Trophoblast cell (in vitro differentiated cells and primary cell): ENCODE measurements around the gene GOLGA6A. TPM values are rescaled to one million over a fixed set of nuclear protein-coding genes. Genes with fewer than 3 reads are reported as not detected.
"Not testable (repeated sequence)": the region's sequence is repeated elsewhere in the genome, so short reads cannot be mapped to it uniquely, and the experiment has no call there.

Experiments used
- DNase-seq, 2 donors: peaks; one replicate each; pipeline ENCODE4 v3.0.0-alpha.2; 2016
- H2AFZ ChIP-seq: 2 replicates; pipeline ENCODE4 v1.6.1; 2013; ENCODE audit warnings: low read length, moderate library complexity, mild to moderate bottlenecking; ENCODE audit not compliant: insufficient read depth, poor library complexity
- H2AK5ac ChIP-seq: 2 replicates; pipeline ENCODE4 v1.6.1; 2013; ENCODE audit warnings: mild to moderate bottlenecking, low read length
- H2BK120ac ChIP-seq: 2 replicates; pipeline ENCODE4 v1.6.1; 2013; ENCODE audit warnings: low read length, mild to moderate bottlenecking, moderate library complexity; ENCODE audit not compliant: insufficient read depth, poor library complexity
- H2BK12ac ChIP-seq: 2 replicates; pipeline ENCODE4 v1.6.1; 2013; ENCODE audit warnings: mild to moderate bottlenecking, low read length, moderate library complexity
- H2BK5ac ChIP-seq: 2 replicates; pipeline ENCODE4 v1.6.1; 2013; ENCODE audit warnings: low read length, low read depth, moderate library complexity, mild to moderate bottlenecking; ENCODE audit not compliant: poor library complexity
- H3K14ac ChIP-seq: 2 replicates; pipeline ENCODE4 v1.6.1; 2013; ENCODE audit warnings: mild to moderate bottlenecking, low read length
- H3K18ac ChIP-seq: 2 replicates; pipeline ENCODE4 v1.6.1; 2013; ENCODE audit warnings: mild to moderate bottlenecking, low read length
- H3K23ac ChIP-seq: 2 replicates; pipeline ENCODE4 v1.6.1; 2013; ENCODE audit warnings: low read length
- H3K27ac ChIP-seq: 2 replicates; pipeline ENCODE4 v1.5.1; 2013; ENCODE audit warnings: low read depth, mild to moderate bottlenecking, inconsistent platforms, low read length, moderate library complexity
- H3K27me3 ChIP-seq: 2 replicates; pipeline ENCODE4 v1.6.1; 2013; ENCODE audit warnings: inconsistent platforms, mild to moderate bottlenecking, low read length, moderate library complexity; ENCODE audit not compliant: insufficient read depth
- H3K36me3 ChIP-seq, 2 experiments: 1 replicate in 1 of 2; 2 replicates in 1 of 2; pipeline ENCODE4 v1.6.1; 2013; ENCODE audit warnings: low read length in 2 of 2, mild to moderate bottlenecking in 2 of 2, moderate library complexity in 1 of 2; ENCODE audit not compliant: insufficient read depth in 2 of 2, control insufficient read depth in 1 of 2
- H3K4ac ChIP-seq: 2 replicates; pipeline ENCODE4 v1.6.1; 2013; ENCODE audit warnings: low read depth, mild to moderate bottlenecking, low read length, moderate library complexity
- H3K4me1 ChIP-seq, 2 experiments: 1 replicate in 1 of 2; 2 replicates in 1 of 2; pipeline ENCODE4 v1.6.1; 2013; ENCODE audit warnings: low read length in 2 of 2, mild to moderate bottlenecking in 2 of 2, moderate library complexity in 1 of 2; ENCODE audit not compliant: insufficient read depth in 2 of 2, control insufficient read depth in 1 of 2
- H3K4me2 ChIP-seq: 2 replicates; pipeline ENCODE4 v1.6.1; 2013; ENCODE audit warnings: inconsistent platforms, mild to moderate bottlenecking, low read length, moderate library complexity
- H3K4me3 ChIP-seq: 2 replicates; pipeline ENCODE4 v1.5.1; 2013; ENCODE audit warnings: mild to moderate bottlenecking, low read depth, low read length, inconsistent platforms
- H3K79me1 ChIP-seq: one replicate; pipeline ENCODE4 v1.6.1; 2013; ENCODE audit warnings: low read length
- H3K79me2 ChIP-seq: 2 replicates; pipeline ENCODE4 v1.6.1; 2013; ENCODE audit warnings: low read length, mild to moderate bottlenecking; ENCODE audit not compliant: control insufficient read depth, insufficient read depth, poor library complexity
- H3K9ac ChIP-seq: 2 replicates; pipeline ENCODE4 v1.6.1; 2013; ENCODE audit warnings: mild to moderate bottlenecking, low read length
- H3K9me3 ChIP-seq: 2 replicates; pipeline ENCODE4 v1.6.1; 2013; ENCODE audit warnings: low read depth, mild to moderate bottlenecking, control low read depth, inconsistent platforms, low read length; ENCODE audit not compliant: insufficient read depth
- H4K12ac ChIP-seq: 2 replicates; pipeline ENCODE4 v1.6.1; 2013; ENCODE audit warnings: low read depth, mild to moderate bottlenecking, low read length, moderate library complexity
- H4K8ac ChIP-seq: 2 replicates; pipeline ENCODE4 v1.6.1; 2013; ENCODE audit warnings: low read depth, mild to moderate bottlenecking, low read length, moderate library complexity
- H4K91ac ChIP-seq: one replicate; pipeline ENCODE4 v1.6.1; 2013; ENCODE audit warnings: low read depth, mild to moderate bottlenecking, low read length, moderate library complexity
- WGBS: extraction: QIAGEN DNeasy Blood & Tissue Kit; methylation state at CpG from one replicate; pipeline ENCODE4 v1.1.7; 2013; ENCODE audit warnings: missing lambda C conversion rate; ENCODE audit not compliant: insufficient read length, insufficient coverage; ENCODE audit errors: extremely low coverage; 5-methylcytosine and 5-hydroxymethylcytosine counted together
- polyA plus RNA-seq: library from polyadenylated mRNA; stranded (reverse); fragments of 200-250 nt; gene quantifications from 2 replicates; pipeline ENCODE4 v1.2.3, GENCODE V29; 2013

The GOLGA6A gene, protein sequence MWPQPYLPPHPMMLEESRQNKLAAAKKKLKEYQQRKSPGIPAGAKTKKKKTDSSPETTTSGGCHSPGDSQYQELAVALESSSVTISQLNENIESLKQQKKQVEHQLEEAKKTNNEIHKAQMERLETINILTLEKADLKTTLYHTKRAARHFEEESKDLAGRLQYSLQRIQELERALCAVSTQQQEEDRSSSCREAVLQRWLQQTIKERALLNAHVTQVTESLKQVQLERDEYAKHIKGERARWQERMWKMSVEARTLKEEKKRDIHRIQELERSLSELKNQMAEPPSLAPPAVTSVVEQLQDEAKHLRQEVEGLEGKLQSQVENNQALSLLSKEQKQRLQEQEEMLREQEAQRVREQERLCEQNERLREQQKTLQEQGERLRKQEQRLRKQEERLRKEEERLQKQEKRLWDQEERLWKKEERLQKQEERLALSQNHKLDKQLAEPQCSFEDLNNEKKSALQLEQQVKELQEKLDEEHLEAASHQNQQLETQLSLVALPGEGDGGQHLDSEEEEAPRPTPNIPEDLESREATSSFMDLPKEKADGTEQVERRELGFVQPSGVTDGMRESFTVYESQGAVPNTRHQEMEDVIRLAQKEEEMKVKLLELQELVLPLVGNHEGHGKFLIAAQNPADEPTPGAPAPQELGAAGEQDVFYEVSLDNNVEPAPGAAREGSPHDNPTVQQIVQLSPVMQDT
- polyA plus RNA-seq: 0.48 and 0.58 TPM in 2 replicates

DNA sequence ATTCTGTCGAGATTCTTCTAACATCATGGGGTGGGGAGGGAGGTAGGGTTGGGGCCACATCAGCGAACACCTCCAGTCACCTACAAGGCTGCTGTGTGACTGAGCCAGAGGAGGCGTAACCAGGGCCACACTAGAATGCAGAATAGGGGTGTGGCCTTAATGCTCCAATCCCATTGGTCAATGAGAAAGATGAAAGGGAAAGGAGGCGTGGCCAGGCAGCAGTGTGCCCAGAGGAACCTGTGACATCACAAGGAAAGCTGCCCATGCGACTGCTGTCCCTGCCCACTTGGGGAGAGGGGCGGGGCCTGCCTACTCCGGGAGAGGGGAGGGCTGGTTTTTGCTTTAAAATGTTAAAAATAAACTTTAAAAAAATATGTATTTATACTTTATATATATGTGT is at the start of gene GOLGA6A:
Gene GOLGA6A, minus strand, starts transcription at position 101 of the 400 bp plus-strand sequence. Its CDS starts 41 bp downstream, at position 60.
- no CpG with 5 or more reads among the region's 7 CpGs for WGBS
- not testable (repeated sequence) for H3K27ac ChIP-seq, H3K27me3 ChIP-seq, H4K8ac ChIP-seq, H4K12ac ChIP-seq, H3K4me1 ChIP-seq, H2AK5ac ChIP-seq, H2BK5ac ChIP-seq, H3K36me3 ChIP-seq, H3K79me2 ChIP-seq, H2BK12ac ChIP-seq, H3K79me1 ChIP-seq, H4K91ac ChIP-seq, H3K4me3 ChIP-seq, H2AFZ ChIP-seq, H3K4ac ChIP-seq, H3K18ac ChIP-seq, H2BK120ac ChIP-seq, H3K14ac ChIP-seq, H3K4me2 ChIP-seq, H3K9ac ChIP-seq, H3K9me3 ChIP-seq, DNase-seq, H3K23ac ChIP-seq

- Histone ChIP-seq H3K4me2 (no peak overlapping the region), H3K23ac (no peak overlapping the region), H3K79me1 (no peaks in the 10 kb centered on the region), H2BK120ac (no peak overlapping the region), H3K9ac (no peak overlapping the region), H2BK12ac (no peak overlapping the region), H3K4me1 (peaks cover 4 to 17% of the 10 kb centered on the region in 2 experiments), H4K12ac (no peak overlapping the region), H4K91ac (no peak overlapping the region), H3K36me3 (no peaks in the 10 kb centered on the region), H3K14ac (no peak overlapping the region), H3K79me2 (no peaks in the 10 kb centered on the region), H2BK5ac (no peak overlapping the region), H3K4me3 (no peak overlapping the region), H2AFZ (no peak overlapping the region), H3K18ac (no peak overlapping the region), H3K4ac (no peak overlapping the region), H3K9me3 (peaks cover 35% of the 10 kb centered on the region), H3K27ac (no peak overlapping the region), H3K27me3 (peaks cover 81% of the 10 kb centered on the region), H4K8ac (no peak overlapping the region), H2AK5ac (no peak overlapping the region)
- no peak for DNase-seq
- WGBS: no CpG with 5 or more reads among the region's 20 CpGs
These were observed 49.5 kb upstream of the GOLGA6A start for GRCh38 chr15:74131628-74132413.

GRCh38 chr15:74130849-74131627 is 48.7 kb upstream of the GOLGA6A start:
- Histone ChIP-seq H3K9ac (no peak overlapping the region), H3K4me3 (no peak overlapping the region), H3K18ac (no peak overlapping the region), H2AFZ (no peak overlapping the region), H4K12ac (no peak overlapping the region), H3K4me2 (no peak overlapping the region), H3K4me1 (peaks cover 4 to 16% of the 10 kb centered on the region in 2 experiments), H3K9me3 (peaks cover 35% of the 10 kb centered on the region), H3K4ac (no peak overlapping the region), H3K79me1 (no peaks in the 10 kb centered on the region), H3K23ac (no peak overlapping the region), H3K36me3 (no peaks in the 10 kb centered on the region), H3K79me2 (no peaks in the 10 kb centered on the region), H3K14ac (no peak overlapping the region), H4K8ac (no peak overlapping the region), H3K27me3 (peaks cover 78% of the 10 kb centered on the region), H2BK12ac (no peak overlapping the region), H3K27ac (no peak overlapping the region), H4K91ac (no peak overlapping the region), H2BK120ac (no peak overlapping the region), H2BK5ac (no peak overlapping the region), H2AK5ac (no peak overlapping the region)
- no CpG with 5 or more reads among the region's 28 CpGs for WGBS
- DNase-seq: no peak
